ENCODE measurements around the gene SBK2.
"Not testable (repeated sequence)": the region's sequence is repeated elsewhere in the genome, so short reads cannot be mapped to it uniquely, and the experiment has no call there.

Gene SBK2

DNA sequence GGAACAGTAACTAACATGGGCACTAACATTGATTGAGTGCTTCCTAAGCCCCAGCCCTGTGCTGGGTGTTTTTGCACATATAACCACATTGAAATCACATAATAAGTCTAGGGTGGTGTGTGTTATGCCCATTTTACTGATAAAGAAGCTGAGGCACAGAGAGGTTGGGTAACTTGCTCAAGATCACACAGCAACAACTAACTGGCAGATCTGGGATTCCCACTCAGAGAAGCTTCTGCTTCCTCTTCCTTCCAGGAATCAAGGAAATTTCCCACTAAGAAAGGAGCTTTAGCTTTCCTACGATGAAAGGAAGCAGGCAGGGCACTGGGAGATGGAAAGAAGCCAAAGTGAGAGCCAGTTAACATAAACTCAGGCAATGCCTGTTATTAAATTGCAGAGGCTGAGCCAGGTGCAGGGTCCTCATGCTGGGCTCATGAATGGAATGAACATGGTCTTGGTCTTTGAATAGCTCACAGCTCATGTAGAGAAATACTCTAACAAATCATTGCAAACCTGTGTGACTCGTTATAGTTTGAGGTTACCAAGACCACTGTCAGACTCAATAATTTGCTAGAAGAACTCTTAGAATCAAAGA is 38.6 kb downstream of the SBK2 start:
- DNase-seq: no peak

DNA sequence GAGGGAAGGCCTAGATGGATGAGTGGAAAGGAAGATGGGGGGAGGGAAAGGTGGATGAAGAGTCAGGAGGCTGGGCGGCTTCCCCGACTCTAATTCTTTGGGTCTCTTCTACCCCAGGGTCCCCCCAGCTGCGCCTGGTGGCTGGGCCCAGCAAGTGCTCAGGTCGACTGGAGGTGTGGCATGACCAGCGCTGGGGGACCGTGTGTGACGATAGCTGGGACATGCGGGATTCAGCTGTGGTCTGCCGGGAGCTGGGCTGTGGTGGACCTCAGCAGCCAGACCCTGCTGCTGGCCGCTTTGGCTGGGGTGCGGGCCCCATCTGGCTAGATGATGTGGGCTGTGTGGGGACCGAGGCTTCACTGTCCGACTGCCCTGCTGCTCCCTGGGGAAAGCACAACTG is 39.2 kb downstream of the SBK2 start:
- no peak for DNase-seq

DNA sequence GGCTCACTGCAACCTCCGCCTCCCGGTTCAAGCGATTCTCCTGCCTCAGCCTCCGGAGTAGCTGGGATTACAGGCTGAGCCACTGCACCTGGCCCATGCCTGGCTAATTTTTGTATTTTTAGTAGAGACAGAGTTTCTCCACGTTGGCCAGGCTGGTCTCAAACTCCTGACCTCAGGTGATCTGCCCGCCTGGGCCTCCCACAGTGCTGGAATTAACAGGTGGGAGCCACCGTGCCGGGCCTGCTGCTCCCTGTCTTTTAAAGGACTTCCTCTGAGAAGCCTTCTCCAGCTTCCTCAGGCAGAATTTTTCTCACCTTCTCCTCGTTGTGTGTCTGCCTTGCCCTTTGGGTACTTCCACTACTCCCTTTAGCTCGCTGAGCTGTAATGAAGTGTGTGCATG is 40.1 kb downstream of the SBK2 start:
- DNase-seq: not testable (repeated sequence)

DNA sequence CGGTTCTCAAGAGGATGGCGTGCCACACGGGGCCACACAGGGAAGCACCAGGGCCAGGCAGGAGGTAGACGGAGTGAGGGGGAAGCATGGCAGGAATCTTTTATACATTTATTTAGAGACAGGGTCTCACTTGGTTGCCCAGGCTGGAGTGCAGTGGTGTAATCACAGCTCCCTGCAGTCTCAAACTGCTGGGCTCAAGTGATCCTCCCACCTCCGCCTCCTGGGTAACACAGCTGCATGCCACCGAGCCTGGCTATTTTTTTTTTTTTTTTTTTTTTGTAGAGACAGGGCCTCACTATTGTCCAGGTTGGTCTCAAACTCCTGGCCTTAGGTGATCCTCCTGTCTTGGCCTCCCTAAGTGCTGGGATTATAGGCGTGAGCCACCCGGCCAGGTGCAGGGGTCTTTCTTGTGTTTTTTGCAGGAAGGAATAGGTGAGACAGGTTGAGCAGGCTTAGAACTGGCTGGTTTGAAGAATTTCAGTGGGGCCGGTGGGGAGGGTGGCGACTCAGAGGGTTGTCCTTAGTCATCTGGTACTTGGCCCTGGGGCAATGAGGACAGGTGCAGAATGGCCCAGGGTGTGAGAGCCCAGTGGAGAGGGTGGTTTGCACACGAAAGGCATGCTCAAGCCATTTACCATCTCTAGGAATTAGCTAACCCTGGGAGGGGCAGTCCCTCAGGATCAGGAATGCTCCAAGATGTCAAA is 41.1 kb downstream of the SBK2 start:
- no peak for DNase-seq

DNA sequence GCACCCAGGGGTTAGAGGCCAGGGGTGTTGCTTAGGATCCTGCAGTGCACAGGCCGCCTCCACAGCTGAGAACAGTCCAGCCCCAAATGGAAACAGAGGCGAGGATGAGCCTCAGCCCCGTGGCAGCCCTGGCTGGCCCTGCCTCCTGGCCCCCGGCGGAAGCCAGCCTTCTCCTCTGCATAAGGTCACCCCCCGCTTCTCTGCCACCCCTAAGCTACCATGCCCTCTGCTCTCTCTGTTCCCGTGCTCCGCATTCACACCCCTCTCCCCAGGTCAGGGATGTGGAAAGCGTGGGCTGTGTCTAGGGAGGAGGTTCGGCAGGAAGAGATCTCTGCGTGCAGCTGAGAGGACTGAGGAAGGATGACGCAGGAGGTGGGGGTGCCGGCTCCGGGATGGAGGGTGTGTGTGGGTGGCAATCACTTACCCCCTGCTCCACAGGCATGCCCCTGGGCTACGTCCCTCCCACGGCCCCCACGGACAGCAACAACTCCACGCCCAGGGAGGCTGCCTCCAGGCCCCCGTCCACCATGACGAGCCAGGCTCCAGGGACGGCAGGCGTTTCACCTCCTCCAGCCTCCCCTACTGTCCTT is 42.7 kb downstream of the SBK2 start:
- no peak for DNase-seq

DNA sequence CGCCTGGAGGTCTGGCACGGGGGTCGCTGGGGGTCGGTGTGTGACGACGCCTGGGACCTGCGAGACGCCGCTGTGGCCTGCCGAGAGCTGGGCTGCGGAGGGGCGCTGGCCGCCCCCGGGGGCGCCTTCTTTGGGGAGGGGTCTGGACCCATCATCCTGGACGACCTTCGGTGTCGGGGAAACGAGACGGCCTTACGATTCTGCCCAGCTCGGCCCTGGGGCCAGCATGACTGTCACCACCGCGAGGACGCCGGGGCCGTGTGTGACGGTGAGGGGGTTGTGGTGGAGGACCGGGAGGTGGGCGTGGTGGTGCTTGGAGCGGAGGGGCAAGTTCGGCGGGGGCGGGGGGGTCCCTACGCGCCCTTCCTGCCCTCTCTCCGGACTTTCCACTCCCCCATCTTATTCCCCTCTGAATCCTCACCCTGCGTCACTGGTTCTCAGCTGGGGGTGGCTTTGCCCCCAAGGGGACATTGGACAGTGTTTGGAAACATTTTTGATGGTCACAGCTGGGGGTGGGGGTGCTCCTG is 43.2 kb downstream of the SBK2 start:
- no peak for DNase-seq

DNA sequence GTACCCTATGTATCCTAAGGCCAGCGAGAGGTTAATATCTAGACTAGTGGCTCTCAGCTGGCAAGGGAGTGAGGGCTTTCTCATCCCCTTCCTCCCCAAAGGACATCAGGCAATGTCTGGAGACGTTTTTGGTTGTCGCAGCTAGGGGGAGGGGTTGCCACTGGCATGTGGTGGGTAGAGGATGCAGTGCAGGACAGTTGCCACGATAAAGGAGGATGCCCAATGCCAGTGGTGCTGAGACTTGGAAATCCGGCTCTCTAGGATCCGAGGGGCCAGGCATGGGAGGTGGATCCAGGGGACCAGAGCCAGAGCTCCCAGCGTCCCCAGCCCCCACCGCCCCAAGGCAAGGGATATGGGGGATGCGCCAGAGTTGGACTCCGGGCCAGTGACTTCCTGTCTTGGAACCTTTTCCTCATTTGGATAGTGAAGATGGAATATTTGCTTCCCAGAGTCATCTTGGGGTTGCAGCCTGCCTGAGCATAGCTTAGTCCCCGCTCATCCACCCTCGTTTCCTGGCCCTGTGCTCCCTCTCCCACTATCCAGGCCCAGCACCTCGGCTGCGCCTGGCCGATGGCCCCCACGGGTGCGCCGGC is 43.8 kb downstream of the SBK2 start:
- no peak for DNase-seq

DNA sequence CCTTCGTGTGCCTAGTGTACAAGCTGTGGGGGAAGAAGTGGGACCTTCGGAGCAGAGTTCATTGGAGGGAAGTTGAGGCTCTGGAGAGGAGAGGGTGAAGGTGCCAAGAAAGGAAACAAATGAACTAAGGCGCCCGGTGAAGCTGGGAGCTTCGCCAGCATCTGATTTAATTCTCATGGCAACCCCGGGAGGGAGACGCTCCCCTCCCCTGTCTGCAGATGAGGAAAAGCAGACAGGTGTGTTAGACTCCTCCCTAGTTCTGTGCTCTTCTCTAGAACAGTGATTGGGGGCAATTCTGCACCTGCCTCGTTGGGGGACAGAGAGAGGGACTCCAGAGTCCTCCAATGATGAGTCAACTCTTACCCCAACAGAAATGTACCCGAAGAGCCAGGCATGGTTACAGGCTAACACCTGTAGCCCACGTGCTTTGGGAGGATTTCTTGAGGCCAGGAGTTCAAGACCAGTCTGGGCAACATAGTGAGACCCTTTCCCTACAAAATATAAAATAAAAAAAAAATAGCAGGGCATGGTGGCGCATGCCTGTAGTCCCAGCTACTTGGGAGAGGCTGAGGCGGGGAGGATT is 44.5 kb downstream of the SBK2 start:
- no peak for DNase-seq

DNA sequence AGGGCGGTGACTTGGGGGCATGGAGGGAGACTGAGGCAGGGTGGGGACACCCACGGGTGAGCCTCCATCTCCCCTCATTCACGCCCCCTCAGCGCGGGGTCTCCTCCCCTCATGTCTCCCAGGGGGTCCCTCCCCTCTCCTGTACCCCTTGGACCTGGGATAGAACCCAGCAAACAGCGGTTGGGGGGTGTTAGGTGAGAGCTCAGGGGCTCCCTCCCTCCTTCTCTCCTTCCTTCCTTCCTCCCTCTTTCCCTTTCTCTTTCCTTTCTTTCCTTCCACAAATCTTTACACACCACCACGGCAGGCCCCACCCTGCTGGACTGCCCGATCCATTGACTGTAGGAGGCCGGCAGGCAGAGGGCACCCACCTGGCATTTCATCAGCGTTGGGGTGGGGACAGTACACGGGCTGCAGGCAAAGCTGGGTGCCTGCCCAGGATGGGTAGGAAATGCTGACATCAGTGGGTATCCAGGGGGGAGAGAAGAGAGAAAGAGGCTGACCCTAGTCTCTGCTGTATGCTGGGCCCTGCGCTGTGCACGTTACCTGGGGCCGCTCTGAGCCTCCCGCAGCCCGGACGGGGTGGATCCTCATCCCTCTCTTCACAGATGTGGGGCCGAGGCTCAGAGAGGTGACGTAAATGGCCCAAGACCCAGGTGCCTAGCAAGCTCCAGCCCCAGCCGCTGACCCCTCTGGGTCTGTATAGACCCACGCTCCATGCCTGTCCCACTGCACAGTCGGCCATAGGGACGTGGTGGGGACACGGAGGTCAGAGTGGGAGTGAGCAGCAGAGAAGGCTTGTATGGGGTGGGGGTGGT is 45.2 kb downstream of the SBK2 start:
- DNase-seq: no peak

DNA sequence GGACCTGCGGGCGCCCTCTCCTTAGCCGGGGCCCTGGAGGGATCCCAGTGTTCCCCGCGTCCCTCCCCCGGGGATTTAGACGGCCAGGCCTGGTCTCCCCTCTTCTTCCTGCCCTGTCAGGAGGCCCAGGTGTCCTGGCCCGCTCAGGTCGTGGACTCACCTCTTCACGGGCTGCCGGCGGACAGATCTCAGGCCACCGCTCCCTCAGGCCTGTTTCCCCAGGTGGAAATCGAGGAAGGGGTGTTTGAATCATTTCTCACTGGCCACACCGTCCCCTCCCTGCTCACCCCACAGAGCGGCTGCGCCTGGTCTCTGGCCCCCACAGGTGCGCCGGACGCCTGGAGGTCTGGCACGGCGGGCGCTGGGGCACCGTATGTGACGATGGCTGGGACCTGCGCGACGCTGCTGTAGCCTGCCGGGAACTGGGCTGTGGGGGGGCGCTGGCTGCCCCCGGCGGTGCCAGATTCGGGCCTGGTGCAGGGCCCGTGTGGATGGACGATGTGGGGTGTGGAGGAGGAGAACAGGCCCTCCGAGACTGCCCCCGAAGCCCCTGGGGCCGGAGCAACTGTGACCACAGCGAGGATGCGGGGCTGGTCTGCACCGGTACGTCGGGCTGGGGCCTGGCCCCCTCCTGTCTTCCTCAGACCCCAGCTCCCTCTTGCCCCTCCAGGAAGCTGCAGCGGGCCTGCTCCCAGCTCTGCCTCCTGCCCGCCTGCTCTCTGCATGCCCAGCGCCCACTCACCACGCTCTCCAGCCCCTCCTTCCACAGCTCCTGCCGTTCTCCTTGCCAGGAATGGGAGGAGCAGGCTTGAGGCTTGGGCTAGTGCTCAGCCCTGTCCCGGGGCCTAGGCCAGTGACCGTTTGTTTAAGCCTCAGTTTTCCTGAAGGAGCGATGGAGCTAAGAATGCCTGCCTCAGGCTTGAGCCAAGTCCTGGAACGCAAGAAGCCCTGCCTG is 46.2 kb downstream of the SBK2 start:
- no peak for DNase-seq

DNA sequence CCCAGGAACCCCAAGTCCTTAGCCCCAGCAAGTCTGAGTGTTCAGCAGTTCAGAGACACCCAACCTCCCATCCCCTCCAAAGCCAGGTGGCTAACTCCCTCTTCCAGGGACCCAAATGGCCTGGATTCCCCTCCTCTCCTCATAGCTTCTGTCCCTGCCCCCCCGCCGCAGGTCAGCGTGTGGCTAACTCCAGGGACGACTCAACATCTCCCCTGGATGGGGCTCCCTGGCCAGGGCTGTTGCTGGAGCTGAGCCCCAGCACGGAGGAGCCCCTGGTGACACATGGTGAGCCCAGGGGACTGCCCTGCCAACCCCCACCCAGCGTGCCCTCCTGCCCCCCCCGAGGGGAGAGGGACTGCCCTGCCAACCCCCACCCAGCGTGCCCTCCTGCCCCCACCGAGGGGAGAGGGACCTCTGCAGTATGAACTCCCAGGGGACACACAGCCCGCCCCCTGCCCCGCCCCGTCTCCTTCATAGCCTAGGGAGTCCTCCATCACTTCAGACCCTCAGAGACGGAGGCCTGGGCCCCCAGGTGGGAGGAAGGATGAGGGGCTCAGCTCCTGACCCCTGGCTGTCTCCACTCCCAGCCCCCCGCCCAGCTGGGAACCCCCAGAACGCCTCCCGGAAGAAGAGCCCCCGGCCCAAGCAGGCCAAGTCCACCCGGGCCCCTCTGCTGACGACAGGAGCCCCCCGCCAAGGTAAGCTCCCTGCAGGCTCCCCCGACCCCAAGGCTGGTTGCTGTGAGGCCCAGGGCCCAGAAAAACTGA is 47.0 kb downstream of the SBK2 start:
- DNase-seq: no peak

DNA sequence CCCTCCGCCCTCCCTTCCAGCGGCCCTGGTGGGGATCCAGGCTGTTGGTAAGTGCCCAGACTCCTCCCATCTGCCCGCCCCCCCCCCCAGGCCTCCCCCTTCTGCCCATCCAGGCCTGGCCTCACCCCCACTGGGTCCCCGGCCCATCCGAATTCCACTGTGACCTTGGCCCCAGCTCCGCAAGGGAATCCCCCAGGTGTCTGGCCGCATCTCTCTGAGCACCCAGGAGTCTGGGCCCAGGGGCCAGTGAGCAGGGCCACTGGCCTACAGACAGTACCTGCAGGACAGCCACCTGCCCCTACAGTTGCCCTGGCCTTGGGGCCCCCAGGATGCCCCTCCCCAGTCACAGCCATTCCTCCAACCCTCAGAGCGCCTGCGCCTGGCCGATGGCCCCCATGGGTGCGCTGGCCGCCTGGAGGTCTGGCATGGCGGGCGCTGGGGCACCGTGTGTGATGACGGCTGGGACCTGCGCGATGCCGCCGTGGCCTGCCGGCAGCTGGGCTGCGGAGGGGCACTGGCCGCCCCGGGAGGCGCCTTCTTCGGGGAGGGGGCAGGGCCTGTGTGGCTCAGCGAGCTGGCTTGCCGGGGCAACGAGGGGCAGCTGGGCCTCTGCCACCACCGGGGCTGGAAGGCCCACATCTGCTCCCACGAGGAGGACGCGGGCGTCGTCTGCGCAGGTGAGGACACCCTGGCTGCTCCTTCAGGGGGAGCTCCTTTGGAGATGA is 47.8 kb downstream of the SBK2 start:
- no peak for DNase-seq

DNA sequence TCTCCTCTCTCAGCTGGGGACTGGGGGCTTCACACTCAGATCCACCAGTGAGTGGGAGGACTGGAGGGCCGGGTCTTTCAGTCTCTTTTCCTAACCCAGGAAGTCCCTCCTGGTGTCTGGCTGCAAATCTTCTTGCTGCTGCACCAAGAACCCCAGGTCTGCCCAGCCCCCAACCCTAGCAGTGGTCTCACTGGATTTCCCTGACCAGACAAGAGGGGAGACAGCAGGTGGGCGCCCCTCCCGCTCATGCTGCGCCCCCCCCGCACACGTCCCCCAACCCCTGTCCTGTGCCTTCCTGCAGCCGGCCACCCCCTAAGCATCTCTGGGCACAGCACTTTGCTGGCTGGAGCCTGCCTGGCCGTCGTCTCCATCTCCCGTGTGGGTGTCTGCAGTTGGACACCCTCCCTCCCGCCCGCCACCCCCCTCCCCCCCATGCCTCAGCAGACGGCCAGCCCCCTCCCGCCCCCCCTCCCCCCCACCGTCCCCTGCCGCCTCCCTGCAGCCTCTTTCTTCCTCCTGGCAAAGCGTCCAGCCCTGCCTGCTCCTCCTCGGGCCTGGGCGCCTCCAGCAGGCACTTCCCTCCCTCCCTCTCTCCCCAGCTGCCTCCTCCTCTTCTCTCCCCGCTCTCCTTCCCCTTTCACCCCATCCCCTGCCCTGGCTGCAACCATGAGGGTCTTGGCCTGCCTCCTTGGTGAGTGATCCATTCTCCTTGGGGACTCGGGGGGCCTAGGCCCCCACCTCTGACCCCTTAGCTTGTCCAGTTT is 48.8 kb downstream of the SBK2 start, which contains the start of gene SSC5D:
Gene SSC5D, plus strand, starts transcription at position 513 of the 764 bp plus-strand sequence. Its CDS starts 154 bp downstream, at position 667.
- peak; percentile 39 for DNase-seq

DNA sequence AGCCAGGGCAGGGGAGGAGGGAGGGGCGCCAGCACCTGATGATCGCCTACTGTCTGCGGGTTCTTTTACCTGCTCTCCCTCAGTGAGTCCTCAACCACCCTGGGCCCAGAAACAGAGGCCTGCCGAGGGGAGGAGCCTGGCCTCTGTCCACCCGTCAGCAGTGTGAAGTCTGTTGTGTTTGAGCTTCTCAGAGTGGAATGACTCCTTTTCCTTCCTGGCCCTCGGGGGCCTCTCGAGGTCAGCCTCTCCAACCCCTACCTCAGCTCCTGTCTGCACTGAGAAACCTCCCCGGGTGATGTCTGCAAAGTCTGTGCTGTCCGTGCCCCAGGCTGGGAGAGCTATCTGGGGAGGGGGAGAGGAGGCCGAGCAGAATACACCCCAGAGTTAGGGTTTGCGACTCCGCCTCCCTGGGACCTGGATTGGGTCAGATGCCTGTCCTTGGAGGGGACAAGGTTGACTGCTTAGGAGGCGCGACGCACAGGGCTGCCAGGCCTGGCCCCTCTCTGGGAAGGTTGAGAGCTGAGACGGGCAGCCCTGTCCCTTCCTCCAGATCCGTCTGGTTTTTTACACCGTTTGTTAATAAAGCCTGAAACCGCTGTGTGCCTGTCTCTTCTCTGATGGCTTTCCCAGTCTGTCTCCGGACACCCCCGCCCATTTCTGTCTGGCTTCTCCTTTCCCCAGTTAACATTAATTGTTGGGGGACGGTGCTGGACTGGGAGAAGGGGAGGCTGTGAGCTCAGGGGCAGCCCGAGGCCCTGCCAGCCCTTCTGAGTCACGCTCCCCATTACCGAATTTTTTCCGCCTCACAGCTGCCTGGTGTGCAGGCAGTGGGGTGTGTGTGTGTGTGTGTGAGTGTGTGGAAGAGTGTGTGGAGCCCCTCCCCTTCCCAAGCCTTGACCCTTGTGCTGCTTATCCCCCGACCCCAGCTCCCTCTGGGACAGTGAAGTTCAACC is 49.7 kb downstream of the SBK2 start:
- peak; percentile 29 for DNase-seq

DNA sequence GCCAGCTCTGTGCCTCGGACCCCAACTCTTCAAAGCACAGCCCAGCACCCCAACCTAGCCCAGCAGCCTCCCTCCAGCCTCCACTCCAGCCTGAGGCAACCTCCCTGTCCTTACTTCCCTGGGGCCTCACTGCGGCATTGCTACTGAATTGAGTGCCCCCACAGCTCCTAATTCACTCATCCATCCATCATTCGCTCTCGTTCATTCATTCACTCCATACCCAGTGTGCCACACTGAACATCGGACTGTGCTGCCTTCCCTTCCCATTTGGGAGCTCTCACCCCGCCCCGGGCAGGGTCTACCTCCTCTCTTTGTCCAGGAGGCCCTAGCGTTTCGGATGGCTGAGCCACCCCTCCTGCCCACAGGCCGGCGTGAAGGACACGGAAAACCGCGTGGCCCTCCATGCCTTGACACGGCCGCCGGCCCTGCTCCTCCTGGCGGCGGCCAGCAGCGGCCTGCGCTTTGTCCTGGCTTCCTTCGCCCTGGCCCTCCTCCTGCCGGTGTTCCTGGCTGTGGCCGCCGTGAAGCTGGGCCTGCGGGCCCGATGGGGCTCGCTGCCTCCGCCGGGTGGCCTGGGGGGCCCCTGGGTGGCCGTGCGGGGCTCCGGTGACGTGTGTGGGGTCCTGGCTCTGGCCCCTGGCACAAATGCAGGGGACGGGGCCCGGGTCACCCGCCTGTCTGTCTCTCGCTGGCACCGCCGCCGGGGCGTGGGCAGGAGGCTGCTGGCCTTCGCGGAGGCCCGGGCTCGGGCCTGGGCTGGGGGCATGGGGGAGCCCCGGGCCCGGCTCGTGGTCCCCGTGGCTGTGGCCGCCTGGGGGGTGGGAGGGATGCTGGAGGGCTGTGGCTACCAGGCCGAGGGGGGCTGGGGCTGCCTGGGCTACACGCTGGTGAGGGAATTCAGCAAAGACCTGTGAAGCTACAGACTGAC is 50.6 kb downstream of the SBK2 start:
- DNase-seq: no peak

DNA sequence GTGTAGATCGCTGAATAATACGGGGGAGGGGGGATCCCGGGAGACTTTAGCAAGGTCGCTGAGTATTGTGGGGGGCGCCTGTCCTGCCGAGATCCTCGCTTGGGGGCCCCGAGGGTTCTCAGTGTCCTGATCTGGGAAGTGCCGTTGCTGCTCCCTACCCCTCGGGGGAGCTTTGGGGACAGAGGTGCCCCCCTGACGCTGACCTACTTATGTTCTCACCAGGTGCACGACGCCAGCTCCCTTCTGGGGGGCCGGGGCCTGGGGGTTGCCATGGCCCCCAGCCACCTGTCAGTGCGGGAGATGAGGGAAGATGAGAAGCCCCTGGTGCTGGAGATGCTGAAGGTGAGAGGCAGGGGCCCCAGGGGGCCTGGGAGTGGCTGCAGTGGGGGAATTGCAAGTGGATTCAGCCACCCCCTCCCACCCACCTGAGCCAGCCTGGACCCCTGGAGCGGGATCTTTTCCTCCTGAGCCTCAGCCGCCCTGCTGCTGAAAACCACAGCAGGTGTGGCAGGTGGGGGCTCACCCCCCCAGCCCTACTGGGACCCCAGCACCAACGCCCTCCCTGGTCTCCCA is 51.4 kb downstream of the SBK2 start:
- peak; percentile 39 for DNase-seq
